GM18873 (cell line): ENCODE data around the gene SCG2.

Source experiments
- ATAC-seq: cut with Tn5 transposase; IDR thresholded peaks from one replicate; pipeline ENCODE4 v1.9.1; 2021; ENCODE audit warnings: mild to moderate bottlenecking, moderate library complexity, moderate number of reproducible peaks; ENCODE audit not compliant: unreplicated experiment, low FRiP score

The SCG2 gene

DNA sequence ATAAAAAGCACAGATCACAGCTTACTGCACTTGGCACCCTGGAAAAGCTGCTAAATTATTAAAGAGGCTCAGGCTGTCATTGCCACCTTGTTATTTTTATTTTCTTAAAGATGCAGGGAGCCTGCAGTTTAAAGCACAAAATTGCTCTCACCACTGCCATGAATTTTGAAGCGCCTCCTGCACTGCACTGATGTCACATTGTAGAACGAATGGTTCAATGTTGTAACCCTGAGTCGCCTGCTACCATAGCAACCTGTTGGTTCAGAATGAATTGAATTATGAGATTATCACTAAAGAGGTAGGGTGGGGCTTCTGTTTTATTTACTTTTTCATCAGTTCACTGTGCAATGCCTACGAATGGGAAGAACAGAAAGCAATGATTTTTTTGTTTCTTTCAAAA lies 16.5 kb downstream of the SCG2 start:
- no peak for ATAC-seq

- ATAC-seq = no peak
Observed at GRCh38 chr2:223582001-223582400, 20.2 kb downstream of the SCG2 start.

- no peak for ATAC-seq
Observed at GRCh38 chr2:223580951-223581350, 21.2 kb downstream of the SCG2 start.

DNA sequence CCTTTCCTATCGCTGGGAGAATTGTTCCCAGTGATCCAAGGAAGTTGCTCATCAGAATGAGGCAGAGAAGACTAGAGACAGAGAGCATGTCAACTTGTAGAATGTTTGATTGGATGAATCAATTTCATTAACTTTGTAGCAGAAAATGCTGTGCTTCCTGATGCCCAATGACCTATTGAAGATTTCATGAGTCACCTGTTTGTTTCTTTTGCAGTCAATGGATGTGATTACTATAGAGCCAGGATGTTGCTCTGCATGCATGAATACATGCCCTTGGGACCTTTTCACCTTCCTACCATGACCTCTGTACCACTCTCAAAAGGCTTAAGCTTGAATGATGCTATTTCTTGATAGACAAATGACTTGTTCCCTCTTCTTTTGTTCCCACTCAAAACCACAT lies 23.3 kb downstream of the SCG2 start:
- no peak for ATAC-seq

DNA sequence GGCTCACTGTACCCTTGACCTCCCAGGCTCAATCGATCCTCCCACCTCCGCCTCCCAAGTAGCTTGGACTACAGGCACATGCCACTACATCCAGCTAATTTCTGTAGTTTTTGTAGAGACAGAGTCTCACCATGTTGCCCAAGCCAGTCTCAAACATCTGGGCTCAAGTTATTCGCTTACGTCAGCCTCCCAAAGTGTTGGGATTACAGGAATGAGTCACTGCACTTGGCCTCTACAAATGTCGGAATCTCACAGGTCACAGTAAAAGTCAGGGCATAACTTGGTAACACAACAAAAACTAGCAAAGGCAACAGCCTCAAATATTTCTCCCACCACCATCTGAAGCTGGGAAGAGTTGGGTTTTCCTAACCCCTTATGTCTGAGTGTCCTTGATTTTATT lies 25.3 kb downstream of the SCG2 start:
- no peak for ATAC-seq

DNA sequence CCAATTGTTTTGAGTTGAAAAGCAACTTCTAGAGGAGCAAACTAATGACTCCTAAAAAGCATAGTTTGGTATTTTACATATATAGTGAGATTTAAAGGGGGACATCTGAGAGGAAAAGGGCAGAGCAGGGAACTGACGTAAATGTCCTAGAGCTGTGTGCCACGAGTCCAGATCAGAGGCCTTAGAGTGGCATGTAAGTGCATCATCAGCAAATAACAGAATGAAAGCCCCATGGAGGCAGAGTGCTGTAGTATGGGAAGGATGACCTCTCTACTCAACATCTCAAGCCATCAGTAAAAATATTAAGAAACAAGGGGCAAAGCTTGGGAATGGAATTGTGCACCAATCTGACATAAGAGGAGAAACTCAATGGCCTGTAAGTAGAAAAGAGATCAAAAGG lies 31.4 kb downstream of the SCG2 start:
- no peak for ATAC-seq

DNA sequence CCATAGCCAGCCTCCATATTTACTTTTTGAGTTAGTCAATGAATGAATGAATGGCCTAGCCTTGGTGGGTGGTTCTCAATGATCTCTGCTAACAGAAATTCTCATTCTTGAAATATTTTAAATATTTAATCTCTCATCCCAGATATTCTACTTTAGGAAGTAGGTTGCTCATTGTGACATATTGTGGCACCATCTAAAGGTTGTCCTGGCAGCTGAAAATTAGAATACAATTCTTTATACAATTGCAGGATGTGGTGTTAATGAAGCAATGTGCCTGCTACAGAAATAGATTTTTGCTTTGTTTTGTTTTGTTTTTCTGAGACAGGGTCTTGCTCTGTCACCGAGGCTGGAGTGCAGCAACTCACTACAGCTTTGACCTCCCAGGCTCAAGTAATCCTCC lies 35.8 kb downstream of the SCG2 start:
- ATAC-seq = no peak

GRCh38 chr2:223563462-223563861 lies 38.7 kb downstream of the SCG2 start:
- no peak for ATAC-seq

DNA sequence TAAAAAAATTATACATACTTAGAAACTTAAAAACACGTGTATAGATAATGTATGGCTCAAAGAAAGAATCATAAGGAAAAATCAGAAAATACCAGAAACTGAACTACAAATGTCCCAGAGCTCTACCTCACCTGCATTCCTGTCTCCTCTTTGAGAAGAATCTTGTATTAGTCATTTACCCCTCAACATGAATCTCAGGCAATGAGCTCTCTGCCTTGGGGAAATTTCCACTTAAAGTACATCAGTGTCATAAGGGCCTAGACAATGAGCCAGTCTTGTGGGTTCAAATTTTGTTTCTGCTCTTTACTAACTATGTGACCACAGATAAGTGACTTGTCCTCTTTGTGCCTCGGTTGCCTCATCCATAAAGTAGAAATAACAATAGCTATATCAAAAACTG lies 40.1 kb downstream of the SCG2 start:
- no peak for ATAC-seq

DNA sequence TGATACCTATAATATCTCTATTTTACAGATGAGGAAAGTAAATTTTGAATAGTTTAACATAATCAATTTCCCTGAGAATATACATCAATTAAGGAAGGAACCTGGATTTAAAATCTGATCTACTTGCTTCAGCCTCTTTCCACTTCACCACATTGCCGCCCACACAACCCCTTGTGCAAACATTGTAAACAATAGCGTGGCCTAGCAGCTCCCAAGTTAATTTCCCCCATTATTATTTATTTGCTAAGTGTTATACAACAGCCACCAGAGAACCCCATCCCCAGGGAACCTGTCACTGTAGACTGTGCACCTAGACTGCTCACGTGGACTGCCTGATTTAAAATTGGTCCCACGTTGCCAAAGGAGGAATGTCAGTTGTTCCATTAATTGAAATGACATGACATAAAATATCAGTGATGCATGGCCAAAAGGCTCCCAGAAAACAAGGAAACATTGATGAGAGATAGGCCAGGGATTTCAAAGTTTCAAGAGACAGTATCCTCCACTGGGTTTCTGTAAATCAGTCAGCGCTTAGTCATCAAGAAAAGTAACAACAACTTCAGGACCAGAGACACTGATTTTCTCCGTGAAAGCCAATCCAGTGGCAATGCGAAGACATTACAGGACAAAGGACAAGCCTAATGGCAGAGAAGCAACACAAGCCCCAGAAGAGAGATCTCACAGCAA lies 41.3 kb downstream of the SCG2 start:
- ATAC-seq = no peak

GRCh38 chr2:223558970-223559369 lies 43.2 kb downstream of the SCG2 start:
- no peak for ATAC-seq

DNA sequence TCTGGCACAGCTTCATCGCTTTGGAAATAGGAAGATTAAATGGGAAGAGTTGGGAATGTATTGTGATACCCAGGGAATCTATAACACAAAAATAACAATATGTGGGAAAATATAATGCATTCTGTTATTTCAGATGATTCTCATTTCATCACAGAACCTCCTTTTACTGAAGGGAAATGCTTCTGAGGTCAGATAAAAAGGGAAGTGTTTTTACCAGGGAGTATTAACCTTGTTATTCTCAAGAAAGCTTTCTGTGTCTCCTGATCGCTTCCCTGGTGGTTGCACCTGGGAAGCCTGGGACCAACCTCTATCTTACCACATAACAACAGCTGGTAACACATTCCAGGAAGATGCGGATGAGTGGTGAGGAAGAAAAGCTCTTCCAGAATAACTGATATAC lies 47.2 kb downstream of the SCG2 start:
- ATAC-seq = no peak

DNA sequence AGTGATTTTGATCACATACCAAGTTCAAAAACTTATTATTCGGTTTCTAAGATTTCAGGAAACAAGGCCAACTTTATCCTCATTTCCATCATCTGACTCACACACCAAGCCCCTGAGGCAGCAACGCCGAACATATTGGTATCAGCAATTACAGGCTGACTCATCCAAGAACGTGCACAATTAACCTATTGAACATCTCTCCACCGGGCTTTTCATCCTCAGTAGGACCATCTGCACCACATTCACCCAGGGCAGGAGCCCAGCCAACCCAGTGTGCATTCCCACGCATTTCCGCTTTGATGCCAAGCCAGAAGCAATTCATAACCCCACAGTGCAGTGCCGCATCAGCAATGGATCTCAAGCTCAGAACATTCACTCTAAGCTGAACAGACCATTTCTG lies 52.9 kb downstream of the SCG2 start:
- no peak for ATAC-seq

DNA sequence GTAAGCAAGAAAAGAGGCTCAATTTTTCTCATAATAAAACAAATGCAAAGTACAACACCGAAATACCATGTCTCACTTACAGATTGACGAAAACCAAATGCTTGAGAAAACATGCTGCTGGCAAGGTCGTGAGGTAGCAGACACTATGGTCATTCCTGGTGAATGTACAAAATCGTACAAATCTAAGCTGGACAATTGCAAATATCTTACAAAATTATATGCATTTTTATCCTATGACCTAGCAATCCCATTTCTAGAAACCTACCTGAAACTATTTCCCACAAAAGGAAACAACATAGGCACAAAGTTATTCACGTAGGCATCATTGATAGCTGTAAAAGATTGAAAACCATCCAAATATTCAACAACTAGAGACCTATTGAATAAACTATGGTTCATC lies 54.0 kb downstream of the SCG2 start:
- ATAC-seq = no peak
